Spleen (tissue), 7 donors: ENCODE measurements around the gene SYTL4.

Experiments used
- CTCF ChIP-seq, 11 experiments: fragments of 200-600 bp in 7 of 11; fragments of 450-650 bp in 4 of 11; sonication (generic) in 4 of 11; IDR thresholded peaks in 8 of 11; conservative IDR thresholded peaks in 3 of 11; 1 replicate in 7 of 11; 2 replicates in 4 of 11; pipeline versions ENCODE4 v1.4.0 to v1.8.0; 2016 to 2021; ENCODE audit warnings: antibody characterized with exemption in 11 of 11, inconsistent platforms in 4 of 11, mild to moderate bottlenecking in 1 of 11
- POLR2A ChIP-seq, 3 donors: fragments of 450-650 bp; IDR thresholded peaks; one replicate each; pipeline ENCODE4 v1.5.1; 2017; ENCODE audit warnings: antibody characterized with exemption in 3 of 3, mild to moderate bottlenecking in 1 of 3
- POLR2AphosphoS5 ChIP-seq, 3 donors: sonication (generic); formaldehyde crosslinking; IDR thresholded peaks; one replicate each; pipeline ENCODE4 v1.5.1; 2017; ENCODE audit warnings: antibody characterized with exemption in 3 of 3
- donor health status: DM: no; HTN: no; CAD: no; lungs with moderate emphysema.
- donor health status: DM: no; HTN: no; CAD: no.
- donor health status: DM: no; HTN: no; CAD: no.

GRCh38 chrX:100685284-100685996, 46.5 kb downstream of the SYTL4 start:
- TF ChIP-seq POLR2AphosphoS5 (IDR thresholded peaks at IDR 0.05) (no peak), CTCF (IDR thresholded peaks at IDR 0.05 in 8 of 11, conservative IDR thresholded peaks at IDR 0.05 in 3 of 11) (peak; percentile 50 to 95 (median 74)), POLR2A (IDR thresholded peaks at IDR 0.05) (no peak)
